K562 (cell line): ENCODE measurements around the gene ETFBKMT. TPM values are rescaled to one million over a fixed set of nuclear protein-coding genes. Genes with fewer than 3 reads are reported as not detected.

Experiments used
- ATF3 ChIP-seq, 2 experiments: fragments of 450-650 bp in 1 of 2; sonication (generic) in 1 of 2; formaldehyde crosslinking in 1 of 2; IDR thresholded peaks in 1 of 2; conservative IDR thresholded peaks in 1 of 2; 2 replicates each; pipeline versions ENCODE4 v1.6.1 to v1.8.1; 2016 to 2023; ENCODE audit warnings: mild to moderate bottlenecking in 2 of 2, moderate library complexity in 2 of 2, inconsistent platforms in 1 of 2, missing genetic modification reagents in 1 of 2
- DMBX1 ChIP-seq: fragments of 250-450 bp; sonication (Bioruptor Pico); IDR thresholded peaks from 2 replicates; pipeline ENCODE4 v1.8.0; 2022; ENCODE audit warnings: inconsistent platforms, mild to moderate bottlenecking, moderate library complexity, borderline replicate concordance
- E2F3 ChIP-seq: fragments of 250-450 bp; sonication (Bioruptor Pico); IDR thresholded peaks from 2 replicates; pipeline ENCODE4 v1.4.0; 2020; ENCODE audit warnings: mild to moderate bottlenecking
- ETV1 ChIP-seq: fragments of 450-650 bp; conservative IDR thresholded peaks from 2 replicates; pipeline ENCODE4 v1.6.1; 2016; ENCODE audit warnings: missing genetic modification characterization, control low read depth, low read depth, missing compliant biosample characterization
- HMGN3 ChIP-seq: IDR thresholded peaks from 2 replicates; pipeline ENCODE4 v1.6.1; 2011; ENCODE audit warnings: borderline replicate concordance, low read depth, mild to moderate bottlenecking, mixed read lengths, low read length; ENCODE audit not compliant: insufficient read length; ENCODE audit errors: extremely low read depth
- JUN ChIP-seq, 2 experiments: sonication (generic) in 1 of 2; formaldehyde crosslinking in 1 of 2; IDR thresholded peaks; 2 replicates each; pipeline versions ENCODE4 v1.6.1 to v1.8.0; 2012 to 2022; ENCODE audit warnings: borderline replicate concordance in 2 of 2, mild to moderate bottlenecking in 2 of 2, improper control_type of control experiment in 1 of 2, low read depth in 1 of 2, low read length in 1 of 2, missing genetic modification reagents in 1 of 2
- MYC ChIP-seq, 2 experiments: fragments of 250-450 bp in 1 of 2; sonication (Bioruptor Pico) in 1 of 2; IDR thresholded peaks; 2 replicates each; pipeline versions ENCODE4 v1.5.1 to v1.6.1; 2012 to 2021; ENCODE audit warnings: low read depth in 2 of 2, borderline replicate concordance in 1 of 2, improper control_type of control experiment in 1 of 2, low read length in 1 of 2, mild to moderate bottlenecking in 1 of 2, moderate library complexity in 1 of 2
- PHF20 ChIP-seq: fragments of 450-650 bp; IDR thresholded peaks from 2 replicates; pipeline ENCODE4 v1.6.1; 2018; ENCODE audit not compliant: partially characterized antibody
- TAF15 ChIP-seq: fragments of 200-400 bp; formaldehyde crosslinking; IDR thresholded peaks from 2 replicates; pipeline ENCODE4 v1.6.1; 2017; ENCODE audit warnings: mild to moderate bottlenecking, low read depth, low read length, moderate library complexity
- TEAD4 ChIP-seq, 2 experiments: sonication (generic) in 1 of 2; formaldehyde crosslinking in 1 of 2; IDR thresholded peaks; 2 replicates each; pipeline versions ENCODE4 v1.6.1 to v1.8.0; 2012 to 2022; ENCODE audit warnings: borderline replicate concordance in 1 of 2, inconsistent platforms in 1 of 2, low read length in 1 of 2, mild to moderate bottlenecking in 1 of 2, missing genetic modification reagents in 1 of 2
- TRIM28 ChIP-seq: fragments of 450-650 bp; IDR thresholded peaks from 2 replicates; pipeline ENCODE4 v1.6.1; 2017
- ZBTB49 ChIP-seq: sonication (generic); formaldehyde crosslinking; IDR thresholded peaks from 2 replicates; pipeline ENCODE4 v1.8.0; 2022; ENCODE audit warnings: missing genetic modification reagents, mild to moderate bottlenecking, borderline replicate concordance
- ZNF146 ChIP-seq: IDR thresholded peaks from one replicate; pipeline ENCODE4 v1.6.1; 2018; ENCODE audit warnings: missing compliant biosample characterization; ENCODE audit not compliant: unreplicated experiment
- ZNF175 ChIP-seq: fragments of 200-800 bp; sonication (Bioruptor generic); IDR thresholded peaks from 2 replicates; pipeline ENCODE4 v1.6.1; 2016; ENCODE audit warnings: low read depth, mild to moderate bottlenecking, missing genetic modification characterization, missing compliant biosample characterization
- ZNF75A ChIP-seq: fragments of 450-650 bp; formaldehyde crosslinking; IDR thresholded peaks from 2 replicates; pipeline ENCODE4 v1.4.0; 2020; ENCODE audit warnings: mild to moderate bottlenecking
- polyA plus RNA-seq, 8 experiments: library from polyadenylated mRNA; depleted of rRNA in 4 of 8; stranded (reverse) in 5 of 8; unstranded in 3 of 8; fragments of >200 nt; fragmentation: Nextera tagmentation in 2 of 8; fragmentation: Illumina TruSeq in 1 of 8; extraction: Ambion mirVana in 2 of 8; extraction: Trizol in 1 of 8; gene quantifications; 2 replicates each; pipeline versions ENCODE4 v1.2.1 to v1.2.3, GENCODE V29; 2011 to 2014; ENCODE audit warnings: inconsistent platforms in 1 of 8, missing spikeins in 1 of 8
- total RNA-seq, 7 experiments: library from RNA; depleted of rRNA in 6 of 7; stranded (reverse); fragments of >200 nt in 6 of 7; fragmentation: Illumina TruSeq in 2 of 7; extraction: Trizol in 2 of 7; gene quantifications; 2 replicates each; pipeline versions ENCODE4 v1.2.1 to v1.2.3, GENCODE V29; 2011 to 2021; ENCODE audit warnings: low replicate concordance in 1 of 7
- TF ChIP-seq, protein P1 (sequence below), 2 experiments: IDR thresholded peaks; 2 replicates each; pipeline ENCODE4 v1.6.1; 2012; ENCODE audit warnings: improper control_type of control experiment in 2 of 2, low read depth in 2 of 2, low read length in 2 of 2, borderline replicate concordance in 1 of 2
- TF ChIP-seq, protein P2 (sequence below): fragments of 250-450 bp; sonication (Bioruptor Pico); IDR thresholded peaks from 2 replicates; pipeline ENCODE4 v1.5.0; 2021

ETFBKMT gene
- total and polyA plus RNA-seq, 9 of the 15 experiments (the other 6 are each of a cell fraction or from before 2014, with no cell fraction given), result 0.18 to 1.7 (median 0.96) TPM

DNA sequence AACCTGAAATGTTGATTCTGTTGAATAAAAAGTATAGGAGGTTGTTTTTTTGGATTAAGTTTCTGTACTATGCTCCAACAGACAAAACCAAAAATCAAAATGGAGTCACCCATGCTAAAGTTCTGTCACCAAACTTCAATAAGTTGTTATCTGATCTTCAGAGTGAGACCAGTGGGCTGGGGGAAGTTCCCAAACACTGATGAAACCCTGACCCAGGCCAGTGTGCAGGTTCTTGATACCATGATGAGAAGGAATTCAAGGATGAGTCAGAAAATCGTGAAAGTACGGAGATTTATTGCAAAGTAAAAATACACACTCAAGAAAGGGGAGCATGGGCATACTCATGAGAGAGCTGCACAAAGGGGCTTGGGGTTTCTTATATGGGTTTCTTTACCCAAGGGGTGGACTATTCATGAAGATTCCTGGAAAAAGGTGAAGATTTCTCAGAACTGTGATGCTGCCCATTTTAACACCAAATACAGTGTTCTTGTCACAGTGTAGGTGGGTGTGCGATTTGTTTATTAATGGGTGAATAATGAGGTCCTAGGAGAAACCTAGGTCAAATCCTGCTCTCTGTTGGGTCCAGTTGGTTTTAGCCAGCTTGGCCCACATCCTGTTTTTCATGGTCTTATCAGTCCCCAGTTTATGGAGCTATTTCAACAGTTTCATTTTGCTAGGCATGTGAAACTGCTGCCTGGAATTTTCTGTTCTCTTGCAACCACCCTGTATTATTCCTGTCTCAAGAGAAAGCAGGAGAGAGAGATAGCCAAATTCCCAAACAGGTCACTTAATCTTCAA, 41.1 kb upstream of the ETFBKMT start (continued):
- peak; percentile 87 for TF ChIP-seq ETV1 (tag)
- TF ChIP-seq ZBTB49 (CRISPR knock-in tag), result no peak
- TF ChIP-seq JUN (IDR thresholded peaks at IDR 0.05; ENCODE audit: borderline replicate concordance, low read depth, low read length), result 0 out of 2 replicates have a peak, but pooled peaks have one; percentile 6
- no peak for TF ChIP-seq JUN (CRISPR knock-in tag; IDR thresholded peaks at IDR 0.05; ENCODE audit: borderline replicate concordance)
- peak; percentile 70; the same call in 1 of the 2 replicates for TF ChIP-seq ATF3 (IDR thresholded peaks at IDR 0.05)
- no peak for TF ChIP-seq ATF3 (CRISPR knock-in tag; conservative IDR thresholded peaks at IDR 0.05)
- no peak for TF ChIP-seq PHF20
- TF ChIP-seq, protein P1, sequence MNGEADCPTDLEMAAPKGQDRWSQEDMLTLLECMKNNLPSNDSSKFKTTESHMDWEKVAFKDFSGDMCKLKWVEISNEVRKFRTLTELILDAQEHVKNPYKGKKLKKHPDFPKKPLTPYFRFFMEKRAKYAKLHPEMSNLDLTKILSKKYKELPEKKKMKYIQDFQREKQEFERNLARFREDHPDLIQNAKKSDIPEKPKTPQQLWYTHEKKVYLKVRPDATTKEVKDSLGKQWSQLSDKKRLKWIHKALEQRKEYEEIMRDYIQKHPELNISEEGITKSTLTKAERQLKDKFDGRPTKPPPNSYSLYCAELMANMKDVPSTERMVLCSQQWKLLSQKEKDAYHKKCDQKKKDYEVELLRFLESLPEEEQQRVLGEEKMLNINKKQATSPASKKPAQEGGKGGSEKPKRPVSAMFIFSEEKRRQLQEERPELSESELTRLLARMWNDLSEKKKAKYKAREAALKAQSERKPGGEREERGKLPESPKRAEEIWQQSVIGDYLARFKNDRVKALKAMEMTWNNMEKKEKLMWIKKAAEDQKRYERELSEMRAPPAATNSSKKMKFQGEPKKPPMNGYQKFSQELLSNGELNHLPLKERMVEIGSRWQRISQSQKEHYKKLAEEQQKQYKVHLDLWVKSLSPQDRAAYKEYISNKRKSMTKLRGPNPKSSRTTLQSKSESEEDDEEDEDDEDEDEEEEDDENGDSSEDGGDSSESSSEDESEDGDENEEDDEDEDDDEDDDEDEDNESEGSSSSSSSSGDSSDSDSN (IDR thresholded peaks at IDR 0.05; ENCODE audit: borderline replicate concordance in 1 of 2, low read depth in 2 of 2, low read length in 2 of 2), result no peak
- peak; percentile 38; the same call in 1 of the 2 replicates for TF ChIP-seq TEAD4 (IDR thresholded peaks at IDR 0.05; ENCODE audit: low read length)
- no peak for TF ChIP-seq TEAD4 (CRISPR knock-in tag; IDR thresholded peaks at IDR 0.05; ENCODE audit: borderline replicate concordance)
- no peak for TF ChIP-seq TRIM28
- no peak for TF ChIP-seq HMGN3
- TF ChIP-seq ZNF146 (CRISPR knock-in tag), result no peak
- peak; percentile 100 for TF ChIP-seq ZNF175
- no peak for TF ChIP-seq MYC (IDR thresholded peaks at IDR 0.05; ENCODE audit: low read depth, low read length)
- peak; percentile 82 for TF ChIP-seq MYC (CRISPR knock-in tag; IDR thresholded peaks at IDR 0.05; ENCODE audit: borderline replicate concordance, low read depth)
- TF ChIP-seq, protein P2, sequence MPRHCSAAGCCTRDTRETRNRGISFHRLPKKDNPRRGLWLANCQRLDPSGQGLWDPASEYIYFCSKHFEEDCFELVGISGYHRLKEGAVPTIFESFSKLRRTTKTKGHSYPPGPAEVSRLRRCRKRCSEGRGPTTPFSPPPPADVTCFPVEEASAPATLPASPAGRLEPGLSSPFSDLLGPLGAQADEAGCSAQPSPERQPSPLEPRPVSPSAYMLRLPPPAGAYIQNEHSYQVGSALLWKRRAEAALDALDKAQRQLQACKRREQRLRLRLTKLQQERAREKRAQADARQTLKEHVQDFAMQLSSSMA (CRISPR knock-in tag), result no peak
- peak; percentile 96 for TF ChIP-seq E2F3 (CRISPR knock-in tag)
- TF ChIP-seq TAF15, result no peak
- peak; percentile 75; the same call in 1 of the 2 replicates for TF ChIP-seq ZNF75A (CRISPR knock-in tag)
- peak; percentile 100 for TF ChIP-seq DMBX1 (CRISPR knock-in tag)
